Measurements from ENCODE around the gene VAMP2. TPM values are rescaled to one million over a fixed set of nuclear protein-coding genes. Genes with fewer than 3 reads are reported as not detected.

VAMP2 gene
- total RNA-seq, 1 donor from 2014 or later, result 117 TPM

DNA sequence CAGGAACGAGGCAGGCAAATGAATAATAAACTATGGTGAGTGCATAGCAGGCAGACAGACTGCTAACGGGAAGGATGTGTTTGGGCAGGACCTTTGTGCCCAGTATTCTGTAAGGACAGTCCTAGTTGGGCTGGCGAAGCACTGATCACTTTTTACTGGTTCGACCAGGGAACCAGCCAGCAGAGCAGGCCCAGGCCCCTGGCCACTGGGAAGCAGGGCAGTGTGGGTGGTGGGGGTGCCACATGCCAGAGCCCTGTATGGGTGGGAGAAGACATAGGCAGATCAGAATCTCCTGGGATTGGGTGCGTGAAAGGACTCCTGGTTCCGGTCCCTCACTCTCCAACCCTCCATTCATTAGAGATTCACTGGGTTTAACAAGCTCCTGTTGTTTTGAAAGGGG is 4.0 kb upstream of the VAMP2 start:
- no peak overlapping the region for H3K4me3 Mint-ChIP-seq (ENCODE audit: unreplicated experiment)
- H3K27ac Mint-ChIP-seq (ENCODE audit: unreplicated experiment), result no peak overlapping the region
- peaks cover 16% of the 10 kb centered on the region for H3K4me1 Mint-ChIP-seq (ENCODE audit: low read depth, unreplicated experiment)
- TF ChIP-seq, protein P1, sequence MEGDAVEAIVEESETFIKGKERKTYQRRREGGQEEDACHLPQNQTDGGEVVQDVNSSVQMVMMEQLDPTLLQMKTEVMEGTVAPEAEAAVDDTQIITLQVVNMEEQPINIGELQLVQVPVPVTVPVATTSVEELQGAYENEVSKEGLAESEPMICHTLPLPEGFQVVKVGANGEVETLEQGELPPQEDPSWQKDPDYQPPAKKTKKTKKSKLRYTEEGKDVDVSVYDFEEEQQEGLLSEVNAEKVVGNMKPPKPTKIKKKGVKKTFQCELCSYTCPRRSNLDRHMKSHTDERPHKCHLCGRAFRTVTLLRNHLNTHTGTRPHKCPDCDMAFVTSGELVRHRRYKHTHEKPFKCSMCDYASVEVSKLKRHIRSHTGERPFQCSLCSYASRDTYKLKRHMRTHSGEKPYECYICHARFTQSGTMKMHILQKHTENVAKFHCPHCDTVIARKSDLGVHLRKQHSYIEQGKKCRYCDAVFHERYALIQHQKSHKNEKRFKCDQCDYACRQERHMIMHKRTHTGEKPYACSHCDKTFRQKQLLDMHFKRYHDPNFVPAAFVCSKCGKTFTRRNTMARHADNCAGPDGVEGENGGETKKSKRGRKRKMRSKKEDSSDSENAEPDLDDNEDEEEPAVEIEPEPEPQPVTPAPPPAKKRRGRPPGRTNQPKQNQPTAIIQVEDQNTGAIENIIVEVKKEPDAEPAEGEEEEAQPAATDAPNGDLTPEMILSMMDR (IDR thresholded peaks at IDR 0.05; ENCODE audit: partially characterized antibody, unreplicated experiment), result no peak
- DNase-seq, result no peak
- peaks cover 5% of the 10 kb centered on the region for H3K9me3 Mint-ChIP-seq (ENCODE audit: unreplicated experiment)
- no peaks in the 10 kb centered on the region for H3K27me3 Mint-ChIP-seq (ENCODE audit: unreplicated experiment)
- no peaks in the 10 kb centered on the region for H3K36me3 Mint-ChIP-seq (ENCODE audit: unreplicated experiment)

DNA sequence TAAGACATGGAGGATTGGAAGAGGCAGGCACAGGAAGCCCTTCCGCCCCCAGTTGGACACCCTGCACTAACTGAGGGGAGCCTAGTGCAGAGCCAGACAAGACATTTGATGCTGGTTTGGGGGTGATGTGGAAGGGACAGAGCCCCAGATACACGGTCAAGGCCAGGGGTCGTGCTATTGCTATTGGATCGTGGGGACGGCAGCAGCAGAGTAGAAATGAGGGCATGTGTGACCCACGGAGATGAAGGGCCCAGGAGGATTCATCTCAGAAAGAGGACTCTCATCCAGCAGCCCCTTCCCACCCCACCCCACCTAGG is 2.0 kb upstream of the VAMP2 start:
- no peak for DNase-seq
- Mint-ChIP-seq H3K4me3 (ENCODE audit: unreplicated experiment) (peak overlapping the region; percentile 74), H3K27me3 (ENCODE audit: unreplicated experiment) (peaks cover 6% of the 10 kb centered on the region), H3K36me3 (ENCODE audit: unreplicated experiment) (no peaks in the 10 kb centered on the region), H3K27ac (ENCODE audit: unreplicated experiment) (peak overlapping the region; percentile 92), H3K9me3 (ENCODE audit: unreplicated experiment) (peaks cover 10% of the 10 kb centered on the region), H3K4me1 (ENCODE audit: low read depth, unreplicated experiment) (peaks cover 28% of the 10 kb centered on the region)
- TF ChIP-seq, protein P1 (IDR thresholded peaks at IDR 0.05; ENCODE audit: partially characterized antibody, unreplicated experiment), result no peak

- TF ChIP-seq, protein P1 (IDR thresholded peaks at IDR 0.05; ENCODE audit: partially characterized antibody, unreplicated experiment), result no peak
- Mint-ChIP-seq H3K9me3 (ENCODE audit: unreplicated experiment) (peaks cover 10% of the 10 kb centered on the region), H3K4me1 (ENCODE audit: low read depth, unreplicated experiment) (peaks cover 28% of the 10 kb centered on the region), H3K4me3 (ENCODE audit: unreplicated experiment) (peak overlapping the region; percentile 89), H3K27ac (ENCODE audit: unreplicated experiment) (peak overlapping the region; percentile 92), H3K27me3 (ENCODE audit: unreplicated experiment) (peaks cover 6% of the 10 kb centered on the region), H3K36me3 (ENCODE audit: unreplicated experiment) (no peaks in the 10 kb centered on the region)
- peak; percentile 47 for DNase-seq
These were observed 1.4 kb upstream of the VAMP2 start for GRCh38 chr17:8163978-8164814.

DNA sequence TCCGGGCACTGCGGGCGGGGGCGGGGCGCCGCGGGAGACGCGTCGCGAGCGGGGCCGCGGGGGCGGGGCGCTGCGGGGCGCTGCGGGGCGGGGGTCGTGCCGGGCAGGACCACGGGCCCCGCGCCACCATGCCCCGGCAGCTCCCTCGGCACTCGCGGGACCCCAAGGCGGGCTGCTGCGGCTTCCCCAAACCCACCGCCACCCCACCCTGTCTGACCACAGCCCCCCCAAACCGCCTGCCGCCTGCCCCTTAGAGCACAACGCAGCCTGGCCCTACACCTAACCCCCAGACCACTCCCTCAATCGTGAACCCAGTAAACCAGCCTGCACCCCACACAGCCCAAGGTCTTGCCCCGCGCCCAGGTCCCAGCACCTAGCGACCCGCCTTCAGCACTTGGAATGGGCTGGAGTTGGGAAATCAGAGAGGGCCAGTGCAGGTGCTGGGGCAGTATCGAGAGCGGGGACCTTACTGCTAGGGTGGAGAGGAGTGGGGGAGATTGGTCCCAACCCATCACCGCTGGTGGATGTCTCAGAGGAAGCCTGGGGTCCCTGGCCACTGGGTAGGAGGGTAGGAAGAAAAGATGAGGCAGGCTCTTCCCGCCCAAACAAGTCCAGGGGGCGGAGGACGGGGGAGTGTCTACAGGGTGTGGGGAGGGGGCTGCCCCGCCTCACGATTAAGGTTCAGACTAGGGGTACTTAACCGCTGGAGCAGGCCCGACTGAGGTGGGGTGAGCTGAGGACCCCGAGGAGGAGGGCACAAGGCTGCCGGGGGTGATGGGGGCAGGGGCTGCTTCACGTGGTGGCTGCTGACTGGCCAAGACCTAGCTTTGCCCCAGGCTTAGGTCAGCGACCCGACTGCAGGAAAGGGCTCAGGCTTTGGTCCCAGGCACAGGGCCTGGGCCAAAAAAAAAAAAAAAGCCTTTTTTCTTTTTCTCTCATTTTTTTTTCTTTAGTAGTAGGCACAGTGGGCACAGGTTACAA is 539 bp upstream of the VAMP2 start:
- peaks cover 10% of the 10 kb centered on the region for H3K9me3 Mint-ChIP-seq (ENCODE audit: unreplicated experiment)
- peaks cover 6% of the 10 kb centered on the region for H3K27me3 Mint-ChIP-seq (ENCODE audit: unreplicated experiment)
- peak; percentile 88 for DNase-seq
- peak overlapping the region; percentile 89 for H3K4me3 Mint-ChIP-seq (ENCODE audit: unreplicated experiment)
- H3K4me1 Mint-ChIP-seq (ENCODE audit: low read depth, unreplicated experiment), result peaks cover 28% of the 10 kb centered on the region
- H3K36me3 Mint-ChIP-seq (ENCODE audit: unreplicated experiment), result no peaks in the 10 kb centered on the region
- TF ChIP-seq, protein P1 (IDR thresholded peaks at IDR 0.05; ENCODE audit: partially characterized antibody, unreplicated experiment), result no peak
- H3K27ac Mint-ChIP-seq (ENCODE audit: unreplicated experiment), result peak overlapping the region; percentile 92
